HL-60/S4 treated with phorbol 12-myristate 13-acetate at 8.2 ng/mL for 4 days and 3 days (cell line): ENCODE results near the gene RFC5.

Experiments used
- in situ Hi-C: fragments of 300-500 bp; cut with MboI; formaldehyde crosslinking; loops from 2 replicates; pipeline ENCODE4 v1.15.0; 2022; ENCODE audit warnings: low sequenced_read_pairs

The RFC5 gene

DNA sequence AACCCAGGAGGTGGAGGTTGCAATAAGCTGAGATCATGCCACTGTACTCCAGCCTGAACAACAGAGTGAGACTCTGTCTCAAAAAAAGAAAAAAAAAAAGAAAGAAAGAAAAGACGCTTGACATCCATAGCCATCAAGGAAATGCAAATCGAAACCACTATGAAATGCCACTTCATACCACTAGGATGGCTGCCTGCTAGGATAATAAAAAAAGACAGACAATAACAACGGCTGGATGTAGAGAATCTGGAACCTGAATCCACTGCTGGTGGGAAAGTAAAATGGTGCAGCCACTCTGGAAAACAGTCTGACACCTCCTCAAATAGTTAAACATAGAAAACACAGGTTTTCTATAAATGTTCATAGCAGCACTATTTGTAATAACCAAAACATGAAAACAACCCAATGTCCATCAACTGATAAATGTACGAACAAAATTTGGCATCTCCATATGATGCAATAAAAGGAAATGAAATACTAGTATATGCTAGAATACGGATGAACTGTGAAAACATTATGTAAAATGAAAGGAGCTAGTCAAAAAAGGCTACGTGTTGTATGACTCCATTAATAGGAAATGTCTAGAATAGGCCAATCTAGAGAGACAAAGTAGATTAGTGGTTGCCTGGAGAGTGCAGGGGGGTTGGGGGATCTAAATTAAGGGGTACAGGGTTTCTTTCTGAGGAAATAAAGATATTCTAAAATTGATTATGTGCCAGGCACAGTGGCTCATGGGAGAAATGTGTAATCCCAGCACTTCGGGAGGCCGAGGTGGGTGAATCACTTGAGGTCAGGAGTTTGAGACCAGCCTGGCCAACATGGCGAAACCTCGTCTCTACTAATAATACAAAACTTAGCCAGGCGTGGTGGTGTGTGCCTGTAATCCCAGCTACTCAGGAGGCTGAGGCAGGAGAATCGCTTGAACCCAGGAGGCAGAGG is 34.7 kb downstream of the RFC5 start:
- in situ Hi-C loops = no loop called here

DNA sequence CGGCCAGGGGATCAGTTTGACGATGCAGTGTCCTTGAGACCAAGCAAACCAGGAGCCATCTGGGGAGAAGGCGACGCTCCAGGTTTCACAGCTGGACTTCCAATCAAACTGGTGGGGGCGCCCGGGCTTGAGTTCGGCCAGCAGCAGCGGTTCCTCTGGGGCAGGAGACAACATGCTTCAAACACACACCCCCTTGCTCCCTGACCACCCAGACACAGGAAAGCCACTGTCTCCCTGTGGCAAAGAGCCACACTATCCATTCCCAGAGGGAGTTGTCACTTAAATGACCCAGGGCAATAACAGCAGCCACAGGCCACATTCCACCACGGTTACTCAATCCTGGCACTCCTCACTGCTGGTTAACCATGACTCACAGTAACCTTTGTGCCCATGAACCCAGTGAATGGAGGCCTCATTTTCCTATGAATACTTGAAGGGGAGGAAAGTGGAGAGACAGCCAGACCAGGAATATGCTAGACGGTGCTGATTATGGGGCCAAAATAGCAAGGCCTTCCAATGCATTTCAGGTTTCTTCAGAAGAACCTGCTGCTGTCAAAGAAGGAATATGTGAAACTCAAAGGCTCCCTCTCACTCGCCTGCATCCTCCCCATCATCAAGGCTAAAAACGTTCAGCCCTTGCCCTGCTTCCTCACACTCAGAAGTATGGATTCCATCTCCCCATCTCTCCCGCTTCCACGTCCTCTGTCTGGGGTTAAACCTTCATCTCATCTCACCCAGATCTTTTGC is 36.0 kb downstream of the RFC5 start:
- in situ Hi-C loops = no loop called here

DNA sequence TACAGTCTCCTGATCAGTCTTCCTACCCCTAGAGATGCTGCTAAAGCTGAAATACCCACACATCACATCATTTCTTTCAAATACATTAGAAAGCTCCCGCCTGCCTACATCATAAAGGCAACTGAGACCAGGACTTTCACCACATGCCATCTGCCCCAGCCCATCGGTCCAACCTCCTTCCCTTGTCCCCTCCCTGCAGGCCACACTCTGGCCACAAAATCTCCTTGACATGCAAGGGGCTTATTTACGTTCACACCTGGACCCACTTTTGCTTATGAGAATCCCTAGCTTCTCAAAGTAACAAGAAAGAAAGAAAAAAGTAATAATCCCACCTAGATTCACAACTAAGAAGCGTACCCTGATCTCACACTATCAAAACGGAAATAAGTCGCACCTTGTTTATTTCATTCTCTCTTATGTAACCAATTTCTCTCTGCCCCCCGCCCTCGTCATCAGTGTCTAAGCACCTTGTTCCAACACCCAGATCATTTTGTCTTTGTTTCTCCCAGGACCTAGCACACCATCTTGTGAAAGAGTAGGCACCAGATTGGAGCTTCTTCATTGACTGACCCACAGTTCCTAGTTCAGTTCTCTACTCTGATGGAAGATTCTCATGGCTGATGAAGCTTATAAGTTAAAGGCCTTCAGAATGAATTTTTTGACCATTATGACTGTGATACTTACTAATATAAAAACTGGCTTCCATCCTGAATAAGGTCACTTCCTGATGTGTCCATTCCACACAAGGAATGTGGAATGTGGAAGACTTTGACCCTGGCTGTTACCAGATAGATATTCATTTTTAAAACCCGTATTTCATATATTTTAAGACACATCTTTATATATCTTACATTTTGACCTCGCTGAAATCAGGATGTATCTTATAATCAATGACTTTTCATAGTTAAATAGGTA is 36.8 kb downstream of the RFC5 start:
- in situ Hi-C loops = no loop called here

DNA sequence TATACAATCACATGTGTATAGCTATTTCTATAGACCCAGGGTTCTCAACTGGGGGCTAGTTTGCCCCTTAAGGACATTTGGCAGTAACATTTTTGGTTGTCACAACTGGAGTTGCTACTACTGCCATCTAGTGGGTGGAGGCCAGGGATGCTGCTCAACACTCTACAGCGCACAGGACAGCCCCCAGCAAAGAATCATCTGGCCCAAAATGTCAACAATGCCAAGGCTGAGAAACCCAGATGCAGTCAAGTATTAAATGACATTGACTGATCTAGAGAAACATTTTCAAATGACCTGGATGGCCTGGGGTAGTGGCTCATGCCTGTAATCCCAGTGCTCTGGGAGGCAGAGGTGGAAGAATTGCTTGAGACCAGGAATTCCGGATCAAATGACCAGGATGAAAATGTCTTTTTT is 38.6 kb downstream of the RFC5 start:
- in situ Hi-C loops = no loop called here

GRCh38 chr12:118055865-118056773 is 39.6 kb downstream of the RFC5 start:
- in situ Hi-C loops = no loop called here

GRCh38 chr12:118058227-118058626 is 41.7 kb downstream of the RFC5 start:
- in situ Hi-C loops = no loop called here

DNA sequence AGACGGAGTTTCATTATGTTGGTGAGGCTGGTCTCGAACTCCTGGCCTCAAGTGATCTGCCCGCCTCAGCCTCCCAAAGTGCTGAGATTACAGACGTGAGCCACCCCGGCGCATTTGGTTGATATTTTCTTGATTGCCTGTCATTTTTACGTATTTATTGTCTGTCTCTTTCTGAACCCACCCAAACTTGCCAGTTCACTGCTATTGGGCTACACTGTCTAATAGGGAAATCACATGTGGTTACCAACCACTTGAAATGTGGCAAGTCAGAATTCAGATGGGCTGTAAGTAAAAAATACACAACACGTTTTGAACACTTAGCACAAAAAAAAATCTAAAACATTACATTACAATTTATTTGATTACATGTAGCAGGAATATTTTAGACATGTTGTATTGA is 42.4 kb downstream of the RFC5 start:
- in situ Hi-C loops = no loop called here

GRCh38 chr12:118059341-118060191 is 43.1 kb downstream of the RFC5 start:
- in situ Hi-C loops = no loop called here

DNA sequence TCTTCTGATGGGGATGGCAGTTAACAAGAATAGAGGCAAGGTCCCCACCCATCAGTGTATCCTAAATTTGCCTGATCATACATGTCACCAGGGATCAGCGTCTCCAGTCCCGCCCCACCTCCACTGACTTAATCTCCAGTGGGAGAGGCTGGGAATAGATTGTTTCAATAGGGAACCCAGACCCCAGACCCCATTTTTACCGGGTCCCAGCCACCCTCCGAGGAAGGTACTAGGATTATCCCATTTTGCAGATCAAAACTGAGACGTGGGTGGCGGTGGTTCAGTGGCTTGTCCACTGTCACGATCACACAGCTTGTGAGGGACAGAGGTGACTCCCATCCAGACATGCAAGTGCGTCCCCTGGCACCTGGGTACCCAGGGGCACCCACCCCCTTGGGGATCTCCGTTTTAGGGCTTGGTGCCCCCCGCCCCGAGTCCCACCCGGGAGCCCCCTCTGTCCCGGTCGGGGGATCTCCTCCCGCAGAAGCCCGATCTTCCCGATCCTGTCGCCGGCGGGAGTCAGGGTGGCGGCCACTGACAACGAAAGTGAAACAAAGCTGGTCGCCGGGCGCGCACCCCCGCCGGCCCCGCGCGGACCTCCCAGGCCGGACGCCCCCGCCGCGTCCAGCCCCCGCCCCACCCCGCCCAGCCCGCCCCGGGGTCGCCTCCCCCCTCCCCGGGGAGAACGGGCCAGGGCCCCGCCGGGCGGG is 44.0 kb downstream of the RFC5 start:
- in situ Hi-C loops = no loop called here

GRCh38 chr12:118061011-118061872 is 44.7 kb downstream of the RFC5 start, which contains the start of gene WSB2:
TSS of gene WSB2 (minus strand) at chr12:118061179. CDS start at chr12:118061048, 131 bp downstream.
- in situ Hi-C loops = no loop called here

GRCh38 chr12:118061873-118062843 is 45.7 kb downstream of the RFC5 start:
- in situ Hi-C loops = no loop called here

DNA sequence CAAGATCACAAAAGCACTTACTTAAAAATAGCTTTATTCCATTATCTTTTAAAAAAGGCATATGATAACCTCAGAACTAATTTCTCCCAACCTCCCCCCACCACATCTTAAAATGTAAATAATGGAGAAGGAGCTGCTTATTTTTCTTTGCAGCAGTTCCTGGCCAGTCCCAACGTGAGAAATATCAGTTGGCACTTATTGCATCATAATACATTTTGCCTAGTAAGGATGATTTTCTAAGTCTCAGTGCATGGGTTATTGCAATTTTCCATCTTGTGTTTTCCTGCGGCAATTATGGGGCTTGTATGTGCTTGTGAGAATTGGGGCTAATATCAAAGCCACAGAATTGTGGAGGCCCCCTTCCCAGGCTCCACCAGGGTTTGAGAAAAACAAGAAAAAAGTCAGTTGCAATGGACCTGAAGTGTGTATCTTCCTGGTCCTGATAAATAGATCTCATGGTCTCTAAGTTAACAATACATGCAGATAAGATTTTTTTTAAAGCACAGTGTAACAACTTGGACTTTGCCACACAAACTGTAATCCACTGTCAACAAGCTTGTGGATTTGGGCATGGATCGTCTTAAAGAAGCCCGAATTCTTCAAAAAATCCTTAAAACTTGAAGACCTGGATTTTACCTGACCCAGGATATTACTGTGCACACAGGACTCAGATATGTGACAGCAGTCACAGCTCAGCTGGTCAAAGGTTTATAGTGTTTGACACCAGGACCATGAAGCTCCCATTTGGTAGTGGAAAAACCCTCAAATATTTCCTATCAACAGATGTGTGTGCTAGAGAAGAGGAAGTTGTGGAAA is 47.3 kb downstream of the RFC5 start:
- in situ Hi-C loops = no loop called here

GRCh38 chr12:118064608-118065007 is 48.1 kb downstream of the RFC5 start:
- in situ Hi-C loops = no loop called here

DNA sequence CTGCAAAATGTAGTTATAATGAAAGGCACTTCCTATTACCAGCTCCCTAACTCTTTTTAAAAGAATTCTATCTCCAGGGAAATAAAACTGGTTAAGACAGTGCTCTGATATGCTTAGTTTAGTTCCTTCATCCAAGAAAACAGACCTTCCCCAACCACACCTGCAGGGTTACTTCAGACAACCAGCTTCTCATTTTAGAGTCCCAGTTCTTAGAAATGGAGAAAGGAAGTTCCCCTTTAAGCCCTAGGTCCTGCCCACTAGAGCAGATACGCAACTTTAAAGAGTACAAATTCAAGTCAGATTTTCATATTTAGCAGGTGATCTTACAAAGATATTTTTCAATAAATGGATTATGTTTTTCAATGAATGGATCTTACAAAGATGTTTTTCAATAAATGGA is 48.9 kb downstream of the RFC5 start:
- in situ Hi-C loops = no loop called here

DNA sequence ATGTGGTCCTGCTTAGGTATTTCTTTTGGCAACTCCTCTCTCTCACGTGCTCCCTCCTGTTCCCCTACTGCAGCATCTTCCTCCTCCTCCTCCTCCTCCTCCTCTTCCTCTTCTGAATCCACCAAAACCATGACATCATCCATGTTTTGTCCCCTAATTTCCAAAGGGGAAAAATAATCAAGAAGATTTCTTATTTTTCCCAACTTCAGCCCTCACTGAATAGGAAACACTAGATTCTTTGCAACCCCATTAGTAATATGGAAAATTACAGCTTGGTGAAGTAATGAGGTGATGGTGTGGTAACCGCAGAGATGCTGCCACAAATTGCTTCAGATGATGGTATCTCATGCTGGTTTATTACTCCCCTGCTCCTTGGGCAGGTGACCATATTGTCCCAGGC is 51.9 kb downstream of the RFC5 start:
- in situ Hi-C loops = no loop called here
